Esophagus muscularis mucosa (tissue), 4 donors: ENCODE measurements around the gene FBXW9.

Experiments
- CTCF ChIP-seq, 3 experiments: fragments of 200-600 bp in 2 of 3; fragments of 450-650 bp in 1 of 3; sonication (generic) in 2 of 3; IDR thresholded peaks; one replicate each; pipeline ENCODE4 v1.5.1; 2017 to 2019; ENCODE audit warnings: antibody characterized with exemption in 3 of 3, mild to moderate bottlenecking in 2 of 3, moderate library complexity in 1 of 3
- EP300 ChIP-seq: sonication (generic); formaldehyde crosslinking; IDR thresholded peaks from one replicate; pipeline ENCODE4 v1.6.1; 2017; ENCODE audit warnings: antibody characterized with exemption
- POLR2A ChIP-seq: fragments of 450-650 bp; IDR thresholded peaks from one replicate; pipeline ENCODE4 v1.6.1; 2017; ENCODE audit warnings: antibody characterized with exemption, moderate library complexity, mild to moderate bottlenecking, low read depth
- POLR2AphosphoS5 ChIP-seq, 2 donors: sonication (generic); formaldehyde crosslinking; IDR thresholded peaks; one replicate each; pipeline ENCODE4 v1.6.1; 2017; ENCODE audit warnings: antibody characterized with exemption in 2 of 2

GRCh38 chr19:12708641-12709040 is 12.2 kb upstream of the FBXW9 start:
- TF ChIP-seq POLR2AphosphoS5 (IDR thresholded peaks at IDR 0.05): no peak
- no peak for TF ChIP-seq EP300
- no peak for TF ChIP-seq CTCF (IDR thresholded peaks at IDR 0.05)
- TF ChIP-seq POLR2A: no peak
